Naive B cell (primary cell): ENCODE results near the gene PLD1. TPM values are rescaled to one million over a fixed set of nuclear protein-coding genes. Genes with fewer than 3 reads are reported as not detected.

Experiments used
- ATAC-seq, 2 donors: fragments of 150-1000 bp; cut with Tn5 transposase; 2 replicates each; pipeline ENCODE4 v1.10.0; 2021; ENCODE audit warnings: low read depth in 2 of 2, mild to moderate bottlenecking in 2 of 2, moderate library complexity in 2 of 2
- DNase-seq: peaks from one replicate; pipeline ENCODE4 v3.0.0; 2022
- H3K27ac Mint-ChIP-seq, 6 donors: one replicate each; pipeline ENCODE4 v1.8.0; 2020 to 2022; ENCODE audit warnings: mild to moderate bottlenecking in 6 of 6, mixed read lengths in 6 of 6, moderate library complexity in 5 of 6, inconsistent platforms in 2 of 6
- H3K27me3 Mint-ChIP-seq, 3 donors: one replicate each; pipeline ENCODE4 v1.8.0; 2021 to 2022; ENCODE audit warnings: mixed read lengths in 3 of 3, mild to moderate bottlenecking in 1 of 3
- H3K36me3 Mint-ChIP-seq, 2 donors: one replicate each; pipeline ENCODE4 v1.8.0; 2020 to 2022; ENCODE audit warnings: mixed read lengths in 2 of 2, inconsistent platforms in 1 of 2, mild to moderate bottlenecking in 1 of 2
- H3K4me1 Mint-ChIP-seq, 3 donors: one replicate each; pipeline ENCODE4 v1.8.0; 2020 to 2022; ENCODE audit warnings: mixed read lengths in 3 of 3, inconsistent platforms in 1 of 3, mild to moderate bottlenecking in 1 of 3, moderate library complexity in 1 of 3
- H3K4me3 Mint-ChIP-seq, 8 donors: one replicate each; pipeline ENCODE4 v1.8.0; 2020 to 2022; ENCODE audit warnings: mild to moderate bottlenecking in 8 of 8, mixed read lengths in 8 of 8, moderate library complexity in 8 of 8, inconsistent platforms in 2 of 8
- H3K9me3 Mint-ChIP-seq, 7 donors: one replicate each; pipeline ENCODE4 v1.8.0; 2020 to 2022; ENCODE audit warnings: mixed read lengths in 7 of 7, mild to moderate bottlenecking in 5 of 7, inconsistent platforms in 2 of 7, moderate library complexity in 1 of 7
- polyA plus RNA-seq, 6 donors: library from polyadenylated mRNA; unstranded; fragments of 300-500 nt; fragmentation: Illumina TruSeq; gene quantifications; one replicate each; pipeline ENCODE4 v1.2.3, GENCODE V29; 2021; ENCODE audit warnings: low read depth in 6 of 6

The PLD1 gene
- polyA plus RNA-seq, 6 donors from 2014 or later = not detected

- H3K4me3 Mint-ChIP-seq = no peak overlapping the region
- H3K27ac Mint-ChIP-seq = peak overlapping the region in 1 of 6 donors; percentile 11
- H3K4me1 Mint-ChIP-seq = no peaks in the 10 kb centered on the region
- H3K27me3 Mint-ChIP-seq = peaks cover 0 to 5% (median 0%) of the 10 kb centered on the region in 3 donors
- no peaks in the 10 kb centered on the region for H3K36me3 Mint-ChIP-seq
- no peaks in the 10 kb centered on the region for H3K9me3 Mint-ChIP-seq
- ATAC-seq (no peak), DNase-seq (no peak)
Measured at GRCh38 chr3:171792531-171792930, 17.8 kb downstream of the PLD1 start.

GRCh38 chr3:171791692-171792076 lies 18.6 kb downstream of the PLD1 start:
- H3K27ac Mint-ChIP-seq = no peak overlapping the region
- H3K27me3 Mint-ChIP-seq = peaks cover 0 to 5% (median 0%) of the 10 kb centered on the region in 3 donors
- H3K4me1 Mint-ChIP-seq = no peaks in the 10 kb centered on the region
- H3K36me3 Mint-ChIP-seq = no peaks in the 10 kb centered on the region
- no peaks in the 10 kb centered on the region for H3K9me3 Mint-ChIP-seq
- ATAC-seq = no peak
- no peak for DNase-seq
- no peak overlapping the region for H3K4me3 Mint-ChIP-seq

- H3K4me1 Mint-ChIP-seq = no peaks in the 10 kb centered on the region
- H3K27ac Mint-ChIP-seq = no peak overlapping the region
- no peak for ATAC-seq
Measured at GRCh38 chr3:171790898-171791691, 19.2 kb downstream of the PLD1 start.

GRCh38 chr3:171790574-171790897 lies 19.7 kb downstream of the PLD1 start:
- no peak overlapping the region for H3K4me3 Mint-ChIP-seq
- peaks cover 0 to 5% (median 0%) of the 10 kb centered on the region in 3 donors for H3K27me3 Mint-ChIP-seq
- ATAC-seq = no peak
- no peaks in the 10 kb centered on the region for H3K4me1 Mint-ChIP-seq
- no peaks in the 10 kb centered on the region for H3K36me3 Mint-ChIP-seq
- no peak overlapping the region for H3K27ac Mint-ChIP-seq
- no peak for DNase-seq
- H3K9me3 Mint-ChIP-seq = no peaks in the 10 kb centered on the region

More at GRCh38 chr3:171790898-171791691, 19.2 kb downstream of the PLD1 start:
- Mint-ChIP-seq H3K36me3 (no peaks in the 10 kb centered on the region), H3K9me3 (no peaks in the 10 kb centered on the region), H3K27me3 (peaks cover 0 to 5% (median 0%) of the 10 kb centered on the region in 3 donors), H3K4me3 (no peak overlapping the region)
- no peak for DNase-seq

DNA sequence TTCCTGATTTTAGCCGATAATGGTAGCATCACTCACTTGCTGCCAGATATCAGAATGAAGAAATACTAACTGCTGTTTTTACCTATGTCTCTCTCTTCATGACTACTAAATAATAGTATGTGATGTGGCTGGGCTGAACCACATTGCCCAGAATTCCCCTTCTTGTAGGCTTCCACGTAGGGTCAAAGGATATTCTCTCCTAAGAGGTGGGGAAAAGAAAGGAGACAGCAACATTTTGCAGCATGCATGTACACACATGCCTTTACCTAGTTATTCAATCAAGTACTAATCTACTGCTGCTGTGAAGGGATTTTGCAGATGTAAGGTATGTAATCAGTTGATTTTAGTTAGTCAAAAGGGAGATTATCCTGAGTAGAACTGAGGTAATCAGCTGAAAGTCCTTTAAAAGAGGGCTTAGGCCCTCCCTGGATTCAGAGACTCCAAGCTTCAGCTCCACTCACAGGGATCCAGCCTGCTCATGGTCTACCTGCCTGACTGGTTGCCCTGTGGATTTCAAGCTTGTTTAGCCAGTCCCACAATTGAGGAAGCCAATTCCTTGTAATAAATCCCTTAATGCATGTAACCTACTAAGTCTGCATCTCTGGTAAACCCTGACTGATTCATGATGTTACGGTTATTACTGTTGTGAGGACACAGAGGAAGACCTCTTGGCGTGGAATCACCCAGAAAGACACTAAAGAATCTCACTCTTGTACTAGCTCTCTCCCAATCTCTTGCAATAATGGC lies 20.4 kb downstream of the PLD1 start:
- Mint-ChIP-seq H3K27me3 (peaks cover 0 to 5% (median 0%) of the 10 kb centered on the region in 3 donors), H3K36me3 (no peaks in the 10 kb centered on the region)

DNA sequence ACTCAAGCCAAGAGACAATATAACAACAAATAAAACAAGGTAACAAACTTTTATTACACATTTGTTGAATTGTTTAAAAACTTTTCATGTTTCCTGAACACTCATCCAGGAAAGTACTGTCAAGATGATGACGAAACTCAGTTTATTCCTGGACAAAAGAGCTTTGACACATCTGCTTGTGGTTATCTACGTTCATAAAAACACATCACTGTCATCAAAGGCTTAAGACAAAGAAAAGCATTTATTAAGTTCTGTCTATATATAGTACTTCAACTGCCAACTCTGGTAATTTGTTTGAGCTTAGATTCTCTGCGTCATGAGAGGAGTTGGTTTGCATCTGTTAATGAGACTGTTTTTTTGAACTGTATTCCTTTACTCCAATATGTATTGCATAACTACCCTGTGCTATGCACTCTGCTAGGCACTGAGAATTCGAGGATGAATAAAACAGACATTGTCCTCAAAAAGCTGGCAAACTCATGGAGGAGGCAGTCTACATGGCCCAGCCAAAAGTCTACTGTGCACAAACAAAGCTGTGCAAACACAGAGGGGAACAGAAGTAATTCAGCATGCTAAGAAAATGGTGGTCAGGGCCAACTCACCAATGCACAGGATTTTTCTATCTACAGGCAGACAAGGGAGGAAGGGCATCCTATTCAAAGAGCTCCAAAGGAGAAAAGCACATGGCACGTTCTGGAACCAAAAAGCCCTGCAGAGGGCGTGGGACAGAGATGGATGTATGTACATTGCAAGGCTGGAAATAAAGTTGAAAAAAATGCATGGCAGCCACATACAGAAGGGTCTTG lies 21.5 kb downstream of the PLD1 start:
- no peaks in the 10 kb centered on the region for H3K36me3 Mint-ChIP-seq
- H3K4me3 Mint-ChIP-seq = peak overlapping the region in 1 of 8 donors; percentile 6
- peak overlapping the region in 1 of 6 donors; percentile 64 for H3K27ac Mint-ChIP-seq
- H3K4me1 Mint-ChIP-seq = no peaks in the 10 kb centered on the region
- no peak for DNase-seq
- ATAC-seq = no peak
- no peaks in the 10 kb centered on the region for H3K9me3 Mint-ChIP-seq
- peaks cover 0 to 6% (median 5%) of the 10 kb centered on the region in 3 donors for H3K27me3 Mint-ChIP-seq

More for the DNA sequence above, 20.4 kb downstream of the PLD1 start:
- DNase-seq (no peak), ATAC-seq (no peak)
- H3K9me3 Mint-ChIP-seq = no peaks in the 10 kb centered on the region
- H3K4me1 Mint-ChIP-seq = no peaks in the 10 kb centered on the region
- no peak overlapping the region for H3K4me3 Mint-ChIP-seq
- H3K27ac Mint-ChIP-seq = no peak overlapping the region

- H3K4me1 Mint-ChIP-seq = no peaks in the 10 kb centered on the region
- H3K9me3 Mint-ChIP-seq = no peaks in the 10 kb centered on the region
- H3K27me3 Mint-ChIP-seq = peaks cover 0 to 6% (median 2%) of the 10 kb centered on the region in 3 donors
- no peak for DNase-seq
- no peaks in the 10 kb centered on the region for H3K36me3 Mint-ChIP-seq
- H3K27ac Mint-ChIP-seq = no peak overlapping the region
- peak overlapping the region in 1 of 8 donors; percentile 23 for H3K4me3 Mint-ChIP-seq
- ATAC-seq = no peak
Measured at GRCh38 chr3:171786997-171787396, 23.3 kb downstream of the PLD1 start.

DNA sequence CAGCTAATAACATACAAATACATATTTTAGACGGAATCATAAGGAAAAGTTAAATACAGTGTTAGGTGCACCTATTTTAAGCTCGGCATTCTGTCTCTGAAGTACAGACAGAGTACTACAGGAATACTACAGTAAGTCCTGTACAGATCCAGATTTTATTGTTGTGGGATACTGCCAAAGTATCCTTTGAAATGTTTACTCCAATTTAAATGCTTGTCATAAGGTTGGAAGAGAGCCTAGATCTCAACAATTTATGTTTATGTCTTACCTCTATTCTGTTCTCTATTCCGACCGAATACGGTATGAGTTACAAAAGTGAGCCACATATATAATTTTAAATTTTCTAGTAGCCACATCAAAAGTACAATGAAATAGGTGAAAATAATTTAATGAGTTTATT lies 25.3 kb downstream of the PLD1 start:
- no peaks in the 10 kb centered on the region for H3K4me1 Mint-ChIP-seq
- H3K27me3 Mint-ChIP-seq = peaks cover 0 to 6% (median 0%) of the 10 kb centered on the region in 3 donors
- ATAC-seq (no peak), DNase-seq (no peak)
- H3K27ac Mint-ChIP-seq = no peak overlapping the region
- no peaks in the 10 kb centered on the region for H3K36me3 Mint-ChIP-seq
- no peak overlapping the region for H3K4me3 Mint-ChIP-seq
- H3K9me3 Mint-ChIP-seq = no peaks in the 10 kb centered on the region

GRCh38 chr3:171784387-171784786 lies 25.9 kb downstream of the PLD1 start:
- H3K4me1 Mint-ChIP-seq = no peaks in the 10 kb centered on the region
- H3K27ac Mint-ChIP-seq = no peak overlapping the region
- no peaks in the 10 kb centered on the region for H3K9me3 Mint-ChIP-seq
- ATAC-seq = no peak
- peaks cover 0 to 6% (median 0%) of the 10 kb centered on the region in 3 donors for H3K27me3 Mint-ChIP-seq
- DNase-seq = no peak
- H3K4me3 Mint-ChIP-seq = no peak overlapping the region
- no peaks in the 10 kb centered on the region for H3K36me3 Mint-ChIP-seq

- Mint-ChIP-seq H3K27me3 (peaks cover 0 to 6% (median 0%) of the 10 kb centered on the region in 3 donors), H3K4me1 (no peaks in the 10 kb centered on the region), H3K9me3 (no peaks in the 10 kb centered on the region), H3K4me3 (no peak overlapping the region), H3K27ac (no peak overlapping the region), H3K36me3 (no peaks in the 10 kb centered on the region)
- DNase-seq = no peak
- ATAC-seq = no peak
Measured at GRCh38 chr3:171783626-171784025, 26.7 kb downstream of the PLD1 start.

DNA sequence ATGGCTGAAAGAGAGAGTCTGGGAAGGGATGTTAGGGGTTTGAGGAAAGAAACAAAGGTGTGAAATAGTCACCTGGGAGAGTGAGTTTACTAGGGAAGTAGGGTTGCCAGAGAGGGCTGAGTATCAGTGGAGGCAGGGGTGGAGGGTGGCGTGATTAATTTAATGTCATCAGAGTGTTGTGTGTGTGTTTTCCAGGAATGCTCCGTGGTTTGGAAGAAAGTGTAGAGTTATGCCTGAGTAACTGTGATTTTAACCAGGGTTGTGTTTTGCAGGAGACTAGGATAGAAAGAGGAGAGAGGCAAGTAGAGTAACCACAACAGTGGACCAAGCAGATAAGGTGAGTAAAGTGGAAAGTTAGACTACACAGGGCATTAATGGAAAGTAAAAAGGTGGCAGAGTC lies 27.2 kb downstream of the PLD1 start:
- Mint-ChIP-seq H3K36me3 (no peaks in the 10 kb centered on the region), H3K9me3 (no peaks in the 10 kb centered on the region), H3K4me3 (no peak overlapping the region), H3K4me1 (no peaks in the 10 kb centered on the region), H3K27ac (no peak overlapping the region), H3K27me3 (peaks cover 0 to 6% (median 0%) of the 10 kb centered on the region in 3 donors)
- ATAC-seq (no peak), DNase-seq (no peak)

DNA sequence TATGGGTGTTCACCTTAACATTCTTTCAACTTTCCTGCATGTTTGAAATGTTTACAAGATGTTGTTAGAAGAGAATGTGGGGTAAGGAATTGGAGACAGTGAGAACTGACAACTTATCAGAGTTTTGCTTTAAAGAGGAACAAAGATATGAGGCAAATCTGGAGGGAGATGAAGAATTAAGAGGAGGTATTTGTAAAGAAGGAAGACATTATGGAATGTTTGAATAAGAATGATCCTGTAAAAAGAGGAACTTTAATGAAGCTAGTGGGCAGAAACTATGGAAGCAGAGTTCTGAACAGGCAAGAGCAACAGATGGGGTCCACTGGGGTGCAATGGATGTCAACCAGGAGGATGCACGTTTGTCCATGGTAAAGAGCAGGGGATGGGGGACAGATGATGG lies 27.7 kb downstream of the PLD1 start:
- H3K4me1 Mint-ChIP-seq = no peaks in the 10 kb centered on the region
- DNase-seq = no peak

DNA sequence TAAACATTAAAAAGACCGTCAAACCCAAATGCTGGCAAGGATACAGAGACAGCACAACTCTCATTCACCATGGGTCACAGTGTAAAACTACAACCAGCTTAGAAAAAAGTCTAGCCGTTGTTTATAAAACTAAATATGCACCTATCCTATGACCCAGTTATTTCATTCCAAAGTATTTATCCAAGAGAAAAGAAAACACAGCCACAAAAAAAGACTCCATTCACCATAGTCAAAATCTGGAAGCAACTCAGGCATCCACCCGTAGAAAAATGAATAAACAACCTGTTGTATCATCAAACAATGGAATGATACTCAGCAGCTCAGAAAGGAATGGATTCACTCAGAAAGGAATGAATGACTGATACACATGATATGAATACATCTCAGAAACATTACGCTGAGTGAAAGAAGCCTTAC lies 28.6 kb downstream of the PLD1 start:
- H3K27me3 Mint-ChIP-seq = peaks cover 0 to 6% (median 0%) of the 10 kb centered on the region in 3 donors
- no peak overlapping the region for H3K27ac Mint-ChIP-seq
- no peaks in the 10 kb centered on the region for H3K9me3 Mint-ChIP-seq
- H3K4me3 Mint-ChIP-seq = no peak overlapping the region
- H3K36me3 Mint-ChIP-seq = no peaks in the 10 kb centered on the region
- no peaks in the 10 kb centered on the region for H3K4me1 Mint-ChIP-seq
- DNase-seq (no peak), ATAC-seq (no peak)

More for the DNA sequence above, 27.7 kb downstream of the PLD1 start:
- no peak overlapping the region for H3K4me3 Mint-ChIP-seq
- H3K27me3 Mint-ChIP-seq = peaks cover 0 to 6% (median 0%) of the 10 kb centered on the region in 3 donors
- no peaks in the 10 kb centered on the region for H3K36me3 Mint-ChIP-seq
- H3K27ac Mint-ChIP-seq = no peak overlapping the region
- ATAC-seq = no peak
- no peaks in the 10 kb centered on the region for H3K9me3 Mint-ChIP-seq
